H54 (cell line): ENCODE measurements around the gene SLC2A9.

Experiments used
- DNase-seq: peaks from one replicate; pipeline ENCODE4 v3.0.0; 2011; ENCODE audit warnings: low spot score, mixed read lengths; ENCODE audit not compliant: insufficient read length
- FAIRE-seq: peaks from 3 replicates; lab custom pipeline; 2011; peaks lifted over from hg19 to GRCh38; lab: Jason Lieb, UNC
- POLR2A ChIP-seq: IDR thresholded peaks from 2 replicates; pipeline ENCODE4 v1.6.1; 2011; ENCODE audit warnings: low read depth, mild to moderate bottlenecking, low read length

The SLC2A9 gene

GRCh38 chr4:9893329-9894108 lies 127.8 kb downstream of the SLC2A9 start:
- no peak for DNase-seq
- TF ChIP-seq POLR2A: no peak
- no peak for FAIRE-seq

- DNase-seq (no peak), FAIRE-seq (no peak)
- no peak for TF ChIP-seq POLR2A
Measured at GRCh38 chr4:9891740-9892139, 129.6 kb downstream of the SLC2A9 start.

GRCh38 chr4:9891056-9891455 lies 130.2 kb downstream of the SLC2A9 start:
- DNase-seq (no peak), FAIRE-seq (no peak)
- no peak for TF ChIP-seq POLR2A

GRCh38 chr4:9889306-9889705 lies 132.0 kb downstream of the SLC2A9 start:
- TF ChIP-seq POLR2A: no peak
- DNase-seq: no peak
- FAIRE-seq: no peak

- no peak for TF ChIP-seq POLR2A
- FAIRE-seq: no peak
- DNase-seq: no peak
Measured at GRCh38 chr4:9885958-9886357, 135.3 kb downstream of the SLC2A9 start.

GRCh38 chr4:9880406-9881197 lies 140.7 kb downstream of the SLC2A9 start:
- no peak for TF ChIP-seq POLR2A

GRCh38 chr4:9877123-9877522 lies 144.2 kb downstream of the SLC2A9 start:
- FAIRE-seq (no peak), DNase-seq (no peak)
- no peak for TF ChIP-seq POLR2A

More at GRCh38 chr4:9880406-9881197, 140.7 kb downstream of the SLC2A9 start:
- DNase-seq (no peak), FAIRE-seq (no peak)

- FAIRE-seq: no peak
- no peak for TF ChIP-seq POLR2A
- DNase-seq: no peak
Measured at GRCh38 chr4:9875516-9875915, 145.8 kb downstream of the SLC2A9 start.

- TF ChIP-seq POLR2A: no peak
- FAIRE-seq (no peak), DNase-seq (no peak)
Measured at GRCh38 chr4:9874385-9874784, 146.9 kb downstream of the SLC2A9 start.

GRCh38 chr4:9870165-9870790 lies 151.0 kb downstream of the SLC2A9 start:
- DNase-seq (no peak), FAIRE-seq (no peak)
- no peak for TF ChIP-seq POLR2A

GRCh38 chr4:9867751-9868425 lies 153.4 kb downstream of the SLC2A9 start:
- FAIRE-seq (no peak), DNase-seq (no peak)
- no peak for TF ChIP-seq POLR2A

GRCh38 chr4:9866931-9867330 lies 154.4 kb downstream of the SLC2A9 start:
- DNase-seq (no peak), FAIRE-seq (no peak)
- TF ChIP-seq POLR2A: no peak

GRCh38 chr4:9861561-9861960 lies 159.7 kb downstream of the SLC2A9 start:
- no peak for DNase-seq
- TF ChIP-seq POLR2A: no peak
- FAIRE-seq: no peak
